HCEC 1CT (cell line): ENCODE measurements around the gene STK33.
A peak's percentile ranks its signal among the peaks of the same experiment; 100 is the strongest.

ENCODE experiments used
- DNase-seq: peaks from one replicate; pipeline ENCODE4 v3.0.0-alpha.2; 2017

Gene STK33

DNA sequence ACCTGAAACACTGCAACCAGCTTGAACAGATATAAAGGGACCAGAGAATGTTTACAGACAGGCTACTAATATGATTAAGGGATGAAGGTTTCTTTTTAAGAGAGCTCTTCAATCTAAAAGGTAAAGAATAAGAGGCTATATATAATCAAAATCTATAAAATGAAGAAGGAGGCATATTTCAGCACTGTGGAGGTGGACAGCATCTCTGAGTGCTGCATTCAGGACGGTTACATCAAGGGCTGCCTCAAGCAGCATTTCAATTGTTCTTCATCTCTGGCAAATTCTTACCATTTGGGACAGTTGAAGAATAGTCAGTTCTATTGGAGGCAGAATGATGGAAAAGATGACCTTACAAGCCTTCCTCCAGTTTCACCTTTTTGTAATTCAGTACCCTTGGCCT, 190.7 kb downstream of the STK33 start:
- DNase-seq = no peak

DNA sequence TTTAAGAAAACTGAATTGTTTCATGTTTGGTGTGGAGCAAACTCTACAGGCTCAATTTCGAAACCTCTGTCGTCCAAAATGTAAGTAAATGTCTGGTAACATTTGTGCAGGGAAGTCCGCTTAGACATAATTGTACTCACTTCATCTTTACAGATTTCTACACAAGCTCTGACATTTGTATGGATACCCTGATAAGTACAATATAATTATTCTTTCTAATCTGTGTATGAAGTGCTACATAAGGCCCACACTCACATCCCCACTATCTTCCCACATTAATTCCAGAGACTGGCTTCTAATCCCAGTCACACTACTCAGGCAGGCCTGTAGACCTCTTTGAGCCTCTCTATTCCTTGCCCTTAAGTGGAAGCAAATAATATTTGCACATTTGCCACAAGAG, 201.1 kb downstream of the STK33 start:
- DNase-seq = no peak

DNA sequence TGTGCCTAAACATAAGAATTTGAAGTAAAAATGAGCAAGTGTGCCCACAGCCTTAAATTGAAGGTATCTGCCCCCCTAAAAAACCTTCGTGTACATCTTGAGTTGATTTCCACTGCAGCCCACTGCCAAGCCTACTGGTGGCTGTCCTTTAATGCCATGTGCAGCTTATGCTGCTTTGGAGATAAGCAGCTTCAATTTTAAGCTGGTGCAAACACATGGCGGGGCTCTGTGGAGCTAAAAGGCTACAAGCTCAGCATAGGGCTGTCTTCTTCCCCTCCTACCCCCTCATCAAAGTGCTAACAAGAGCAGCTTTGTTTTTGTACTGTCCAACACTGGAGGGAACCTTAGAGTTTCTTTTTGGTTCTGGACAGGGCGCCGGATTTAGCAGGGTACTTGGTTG, 201.9 kb downstream of the STK33 start:
- no peak for DNase-seq

DNA sequence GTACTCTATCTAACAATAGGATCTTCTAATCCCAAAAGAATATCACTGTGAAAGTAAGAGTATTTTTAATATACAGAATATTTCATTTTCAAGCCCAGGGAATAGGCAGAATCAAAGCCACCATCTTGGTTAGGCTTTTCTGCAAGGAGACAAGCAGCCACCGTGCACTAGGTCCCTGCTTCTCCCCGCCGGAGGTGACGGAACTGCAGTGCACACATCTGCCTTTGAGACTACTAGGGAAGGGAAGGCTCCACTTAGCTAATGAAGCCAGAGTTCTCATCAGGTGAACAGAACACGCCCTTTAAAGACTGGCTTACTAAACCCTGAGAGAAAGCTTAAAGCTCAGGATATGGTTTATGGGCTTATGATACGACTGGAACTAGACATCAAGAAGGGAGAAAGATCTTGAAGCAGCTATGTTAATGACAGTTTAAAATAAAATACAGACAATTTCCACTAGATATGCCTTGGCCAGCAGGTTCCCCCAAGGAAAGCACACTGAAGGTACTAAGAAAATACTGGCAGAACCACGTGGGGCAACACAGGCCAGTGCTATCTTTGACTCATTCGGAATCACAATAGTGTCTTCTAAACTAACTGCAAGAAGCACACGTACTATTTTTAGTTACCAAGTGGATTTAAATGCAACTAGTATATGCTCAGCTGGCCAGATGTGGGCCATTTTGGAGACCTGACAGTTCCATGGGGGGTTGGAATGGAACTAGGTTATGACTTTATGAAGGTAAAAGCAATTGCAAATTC, 203.0 kb downstream of the STK33 start:
- no peak for DNase-seq

DNA sequence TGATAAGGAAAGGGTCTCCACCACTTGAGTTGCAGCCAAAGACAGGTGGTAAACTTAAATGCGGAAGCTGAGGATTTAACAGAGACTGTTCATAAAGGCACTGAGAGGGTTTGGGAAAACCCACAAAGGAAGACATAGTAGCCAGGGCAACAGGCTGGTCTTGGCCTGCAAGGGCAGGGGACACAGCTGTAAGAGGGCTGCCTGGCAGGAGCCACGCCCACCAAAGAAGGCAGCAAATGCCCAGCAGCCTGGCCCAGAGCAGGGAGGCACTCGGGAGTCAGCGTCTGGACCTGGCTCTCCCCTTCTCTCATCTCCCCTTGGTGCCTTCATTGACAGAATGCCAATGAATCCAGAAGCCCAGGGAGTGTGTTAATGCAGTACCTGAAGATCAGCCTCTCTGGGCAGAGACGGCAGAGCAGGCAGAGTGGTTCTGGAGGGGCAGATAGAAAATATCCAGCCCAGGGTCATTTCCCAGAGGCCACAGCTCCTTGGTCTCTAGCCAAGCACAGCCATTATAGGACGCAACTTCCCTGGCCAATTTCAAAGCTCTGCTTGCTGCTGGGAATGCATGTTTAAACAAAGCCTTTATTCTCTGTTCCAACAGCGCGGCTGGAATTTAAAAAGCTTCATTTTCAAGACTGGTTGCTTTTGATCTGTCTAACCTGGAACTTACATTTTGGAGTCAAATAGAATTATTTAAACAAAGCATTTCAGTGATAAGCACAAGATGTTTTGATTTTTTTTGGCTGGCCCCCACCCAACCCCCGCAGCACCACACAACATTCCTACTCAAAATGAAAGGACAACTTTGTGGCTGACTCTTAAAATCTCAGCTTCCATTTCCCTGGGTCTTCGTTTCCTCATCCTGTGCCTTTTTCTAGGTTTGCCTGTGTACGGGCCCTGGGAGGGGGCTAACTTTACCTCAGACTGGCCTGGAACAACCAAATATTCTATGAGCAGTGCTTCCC, 204.7 kb downstream of the STK33 start:
- DNase-seq = no peak

DNA sequence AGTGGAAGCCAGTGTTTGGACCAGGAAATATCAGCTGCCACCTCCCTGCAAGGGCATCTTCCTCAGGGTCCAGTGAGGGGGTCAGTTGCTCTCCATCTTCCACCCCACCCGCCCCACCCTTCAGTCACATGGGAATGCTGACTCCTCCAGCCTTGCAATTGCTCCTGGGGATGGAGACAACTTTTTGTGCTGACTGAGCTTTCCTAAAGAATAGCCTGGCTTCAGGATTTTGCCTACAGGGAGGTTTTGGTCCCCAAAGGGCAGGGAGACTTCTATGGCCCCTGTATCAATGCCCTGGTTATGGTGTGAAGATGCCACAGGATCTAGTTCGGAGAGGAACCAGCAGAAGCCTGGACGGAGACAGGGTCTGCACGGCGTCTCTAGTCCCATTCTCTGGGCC, 206.3 kb downstream of the STK33 start:
- no peak for DNase-seq

DNA sequence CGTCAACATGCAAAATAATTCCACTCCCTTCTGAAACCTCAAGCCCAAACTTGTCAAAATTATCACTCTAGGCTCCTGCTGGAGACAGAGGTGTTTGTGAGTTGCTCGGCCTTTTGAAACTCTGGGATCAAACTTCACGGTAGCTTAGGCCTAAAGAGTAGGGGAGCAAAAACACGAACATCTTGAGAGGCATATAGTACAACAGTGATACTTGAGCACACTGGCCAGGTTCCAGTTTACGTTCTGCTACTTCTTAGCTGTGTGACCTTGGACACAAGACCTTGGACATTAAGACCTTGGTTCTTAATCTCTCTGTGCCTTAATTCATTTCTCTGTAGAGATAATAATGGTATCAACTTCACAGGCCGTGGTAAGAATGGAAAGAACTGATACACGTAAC, 206.9 kb downstream of the STK33 start:
- no peak for DNase-seq

DNA sequence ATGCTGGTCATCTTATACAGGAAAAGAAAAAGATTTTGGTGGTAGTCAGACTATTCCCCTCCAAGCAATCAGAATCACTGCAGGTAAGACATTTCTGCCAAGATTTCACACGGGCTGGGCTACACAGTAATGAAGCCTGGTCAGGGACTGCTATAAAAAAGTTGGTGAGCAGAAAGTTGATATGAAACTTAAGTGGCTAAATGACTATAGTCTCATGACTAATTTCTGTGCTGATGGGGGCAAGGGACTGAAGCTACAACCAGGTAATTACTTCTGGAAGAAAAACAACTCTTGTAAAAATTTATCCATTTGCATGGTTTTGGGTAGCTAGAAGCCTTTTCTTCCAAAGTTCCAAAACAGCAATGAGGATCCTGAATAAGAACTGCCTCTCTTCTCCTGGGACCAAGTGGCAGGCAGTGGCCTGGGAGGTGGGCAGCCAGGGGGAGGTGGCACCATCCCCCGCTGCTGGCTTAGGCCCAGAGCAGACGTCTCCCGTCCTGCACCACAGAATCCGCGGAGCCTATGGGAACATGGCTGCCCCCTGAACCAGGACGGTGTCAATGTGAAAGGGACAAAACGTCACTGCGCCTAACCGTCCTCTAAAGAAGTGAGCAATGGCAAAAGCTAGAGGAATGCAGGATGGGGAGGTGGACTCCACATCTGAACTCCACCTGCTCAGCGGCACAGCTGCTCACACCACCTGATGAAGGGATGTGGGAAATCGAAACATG, 207.7 kb downstream of the STK33 start:
- no peak for DNase-seq

DNA sequence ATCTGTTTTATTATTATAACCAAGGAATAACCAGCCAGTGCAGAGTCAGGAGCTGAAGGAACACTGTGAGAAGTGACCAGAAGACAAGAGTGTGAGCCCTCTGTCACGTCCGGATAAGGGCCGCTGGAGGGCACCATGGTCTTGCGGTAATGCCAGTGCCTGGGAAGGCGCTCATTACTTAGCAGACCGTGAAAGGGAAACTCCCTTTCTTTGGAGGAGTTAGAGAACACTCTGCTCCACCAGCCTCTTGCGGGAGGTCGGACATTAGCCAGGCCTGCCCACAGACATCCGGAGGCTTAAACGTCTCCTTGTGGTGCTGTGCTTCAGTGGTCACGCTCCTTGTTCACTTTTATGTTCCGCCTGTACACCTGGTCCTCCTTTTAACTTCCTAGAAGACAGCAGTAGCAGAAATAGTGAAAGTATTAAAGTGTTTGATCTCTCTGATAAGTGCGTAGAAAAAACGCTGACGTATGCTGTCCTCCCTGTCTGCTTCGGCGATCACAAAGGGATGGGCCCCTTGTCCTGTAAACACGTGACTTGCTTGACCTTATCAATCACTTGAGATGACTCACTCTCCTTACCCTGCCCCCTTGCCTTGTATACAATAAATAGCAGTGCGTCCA, 209.7 kb downstream of the STK33 start:
- DNase-seq = no peak

DNA sequence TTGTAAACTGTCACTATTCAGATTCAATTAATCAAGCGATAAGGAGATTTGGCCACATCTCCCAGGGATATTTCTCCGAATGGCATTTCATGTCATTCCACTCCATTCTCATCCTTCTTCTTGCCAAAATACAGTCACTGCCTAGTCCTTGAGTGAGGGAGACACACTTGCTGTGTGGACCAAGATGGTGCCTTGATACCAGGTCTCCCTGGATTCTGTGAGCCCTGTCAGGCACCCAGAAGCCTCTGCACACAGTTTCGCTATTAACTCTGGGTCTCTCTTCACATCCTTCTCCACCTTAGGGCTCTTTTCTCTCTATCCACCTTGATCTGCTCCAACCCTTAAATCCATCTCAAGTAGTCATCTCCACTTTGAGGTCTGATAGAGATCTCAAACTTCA, 210.4 kb downstream of the STK33 start:
- no peak for DNase-seq

DNA sequence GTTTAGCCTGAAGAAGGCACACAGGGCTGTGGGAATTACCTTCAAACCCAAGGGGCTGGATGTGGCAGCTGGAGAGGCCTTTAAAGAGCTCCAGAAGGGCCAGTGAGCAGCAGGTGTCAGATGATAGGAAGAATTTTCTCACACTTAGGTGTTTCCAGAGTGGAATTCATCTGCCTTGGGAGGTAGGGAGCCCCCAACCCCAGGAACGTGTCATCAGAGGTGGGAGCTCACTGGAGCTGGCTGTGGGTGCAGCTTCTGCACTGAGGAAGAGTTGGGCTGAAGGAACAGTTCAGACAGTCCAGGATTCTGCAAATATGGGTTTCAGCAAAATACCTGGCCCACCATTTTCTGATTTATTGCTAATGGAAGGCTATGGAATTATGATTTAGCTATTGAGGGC, 210.8 kb downstream of the STK33 start:
- no peak for DNase-seq

DNA sequence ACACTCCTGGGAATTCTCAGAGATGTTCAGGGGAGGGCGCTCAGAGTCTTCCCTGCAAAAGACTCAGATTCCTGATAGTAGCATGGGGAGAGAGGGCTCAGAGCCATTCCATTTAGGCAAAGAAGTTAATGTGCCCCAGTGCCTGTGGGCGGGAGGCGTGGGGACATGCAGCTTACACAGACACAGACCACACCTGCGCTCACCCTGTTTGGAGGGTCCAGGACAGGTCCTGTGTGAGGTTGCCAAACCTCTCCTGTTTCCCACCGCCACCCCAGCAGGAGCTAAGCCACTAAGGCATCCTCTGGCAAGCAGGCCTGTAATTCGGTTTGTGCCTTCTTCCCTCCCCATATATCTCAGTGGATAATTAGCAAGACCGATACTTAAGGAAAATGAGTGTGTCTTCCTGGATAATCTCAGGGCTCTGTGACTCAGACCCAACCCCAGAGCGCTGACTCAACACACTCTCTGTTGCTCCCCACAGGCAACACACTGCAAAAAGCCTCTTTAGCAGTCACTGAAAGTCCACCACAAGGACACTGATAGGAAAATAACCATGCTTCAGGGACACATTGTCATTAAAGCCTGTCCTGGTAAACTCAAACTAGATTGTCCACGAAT, 211.5 kb downstream of the STK33 start:
- peak; percentile 26 for DNase-seq

DNA sequence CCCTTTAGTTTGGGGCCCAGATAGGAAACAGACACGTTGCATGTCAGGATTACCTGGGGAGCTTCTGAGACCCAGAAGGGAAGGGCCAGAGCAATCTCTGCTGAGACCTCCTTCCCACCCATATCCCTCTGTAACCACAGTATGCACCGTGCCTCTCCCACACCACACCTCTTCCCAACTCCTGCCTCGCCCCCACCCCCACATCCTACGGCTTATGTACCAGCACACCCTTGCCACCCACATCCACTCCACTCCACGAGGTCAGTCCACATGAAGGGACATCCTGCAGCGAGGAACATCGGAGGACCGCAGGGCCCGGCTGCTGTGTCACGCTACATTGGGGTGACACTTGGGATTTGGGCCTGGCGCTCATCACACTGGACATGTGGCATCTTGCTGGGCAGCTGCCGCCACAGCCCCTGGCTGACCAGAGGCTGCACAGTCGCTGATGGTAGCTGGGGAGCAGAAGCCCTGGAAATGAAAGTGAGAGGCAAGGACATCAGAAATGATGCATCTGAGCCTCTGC, 212.1 kb downstream of the STK33 start:
- no peak for DNase-seq

DNA sequence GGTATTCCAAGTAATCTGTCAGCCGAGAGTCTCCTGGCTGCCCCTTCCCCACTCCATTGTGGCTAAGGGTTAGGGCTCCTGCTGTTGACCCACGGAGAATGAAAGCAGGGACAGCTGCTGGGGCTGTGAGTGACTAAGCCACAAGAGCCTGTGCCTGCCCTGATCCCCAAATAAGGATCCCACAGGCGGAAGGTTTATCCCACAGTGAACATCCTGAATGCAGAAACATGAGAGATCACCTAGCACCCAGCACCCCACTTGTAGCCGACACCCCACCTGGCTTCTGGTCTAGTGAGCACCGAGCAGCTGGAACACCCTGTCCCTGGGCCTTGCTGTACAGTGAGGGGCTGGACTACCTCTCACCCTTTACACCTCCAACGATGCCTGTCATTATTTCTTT, 212.7 kb downstream of the STK33 start:
- no peak for DNase-seq

DNA sequence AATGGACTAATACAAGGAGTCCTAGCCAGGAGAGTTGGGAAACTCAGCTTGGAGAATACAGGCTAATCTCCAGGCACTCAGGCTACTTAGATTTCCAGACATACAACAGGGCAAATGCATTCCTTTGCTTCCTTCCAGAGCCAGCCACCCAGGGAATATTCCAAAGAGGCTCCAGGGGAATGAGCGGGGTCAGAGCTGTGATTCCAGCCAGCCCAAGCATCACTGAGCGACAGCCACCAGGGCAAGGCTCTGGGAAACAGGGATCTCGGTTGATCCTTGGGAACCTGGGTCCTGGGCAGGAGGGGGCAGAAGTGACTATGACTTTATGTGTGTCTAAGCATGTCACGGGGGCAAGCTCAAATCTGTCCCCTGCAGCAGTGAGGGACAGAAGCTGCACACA, 218.1 kb downstream of the STK33 start:
- DNase-seq = no peak

DNA sequence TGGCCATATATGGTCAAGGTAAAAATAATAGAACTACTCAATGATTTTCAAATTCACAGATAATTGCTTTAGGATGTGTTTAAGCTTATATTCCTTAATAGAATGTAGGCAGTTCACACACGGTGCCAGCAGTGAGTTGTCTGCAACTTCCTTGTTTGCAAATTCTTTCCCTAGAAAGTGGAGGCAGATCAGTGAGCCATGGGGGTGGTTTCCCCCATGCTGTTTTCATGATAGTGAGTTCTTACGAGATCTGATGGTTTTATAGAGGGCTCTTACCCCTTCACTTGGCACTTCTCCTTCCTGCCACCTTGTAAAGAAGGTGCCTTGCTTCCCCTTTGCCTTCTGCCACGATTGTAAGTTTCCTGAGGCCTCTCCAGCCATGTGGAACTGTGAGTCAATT, 218.6 kb downstream of the STK33 start:
- DNase-seq = no peak

DNA sequence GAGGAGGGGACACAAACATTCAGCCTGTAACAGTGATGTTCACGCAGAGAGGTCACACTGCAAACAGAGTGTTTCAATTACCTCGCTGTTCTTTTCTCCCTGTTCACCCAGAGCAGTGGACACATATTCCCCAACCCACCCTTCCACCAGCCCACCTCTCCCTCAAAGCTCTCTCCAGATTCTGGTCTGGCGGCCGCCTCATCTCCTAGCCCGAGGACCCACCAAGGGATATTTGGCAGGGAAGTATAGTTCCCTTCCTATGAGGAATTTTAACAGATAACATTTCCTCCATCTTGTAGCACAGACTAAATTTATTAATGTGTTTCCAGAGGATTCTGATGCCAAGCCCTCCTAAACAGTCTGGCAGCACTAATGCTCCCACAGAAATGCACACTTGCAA, 219.3 kb downstream of the STK33 start:
- DNase-seq = no peak

DNA sequence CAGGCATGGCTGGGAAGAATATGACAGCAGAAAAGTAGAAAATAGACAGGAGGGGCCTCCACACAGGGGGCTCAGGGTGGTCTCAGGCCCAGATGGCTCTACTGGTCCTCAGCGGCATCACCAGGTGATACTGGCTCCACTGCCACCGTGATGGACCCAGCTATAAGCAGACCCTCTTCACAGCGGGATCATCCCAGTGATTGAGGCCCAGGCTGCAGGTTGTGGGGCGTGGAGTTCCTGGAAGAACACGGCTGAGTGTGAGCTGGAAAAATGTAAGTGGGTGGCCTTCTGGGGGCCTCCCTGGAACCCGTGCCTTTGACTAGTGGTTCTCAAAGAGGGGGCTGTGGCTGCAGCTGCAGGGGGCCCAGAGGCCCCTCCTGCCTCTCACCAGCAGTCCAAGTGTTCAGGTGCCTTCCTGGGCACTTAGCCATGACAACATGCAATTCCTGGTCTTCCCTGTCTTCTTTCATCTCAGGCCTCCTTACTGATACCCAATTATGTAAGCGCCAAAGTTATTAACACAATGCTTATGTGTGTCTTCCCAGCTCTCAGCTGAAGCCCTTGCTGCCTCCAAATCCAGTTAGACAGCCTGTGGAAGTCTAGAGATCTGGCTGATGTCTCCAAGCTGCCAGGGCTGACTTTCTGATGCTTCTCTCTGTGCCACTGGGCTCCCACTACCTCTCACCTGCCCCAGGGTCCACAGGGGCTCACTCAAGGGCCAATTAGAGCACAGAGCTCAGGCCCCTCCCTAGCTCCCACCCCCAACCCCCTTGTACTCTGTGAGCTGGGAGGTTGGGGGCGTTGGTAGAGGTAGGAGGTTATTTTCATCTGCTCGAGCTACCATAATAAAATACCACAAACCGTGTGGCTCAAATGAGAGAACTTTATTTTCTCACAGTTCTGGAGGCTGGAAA, 220.3 kb downstream of the STK33 start:
- no peak for DNase-seq

DNA sequence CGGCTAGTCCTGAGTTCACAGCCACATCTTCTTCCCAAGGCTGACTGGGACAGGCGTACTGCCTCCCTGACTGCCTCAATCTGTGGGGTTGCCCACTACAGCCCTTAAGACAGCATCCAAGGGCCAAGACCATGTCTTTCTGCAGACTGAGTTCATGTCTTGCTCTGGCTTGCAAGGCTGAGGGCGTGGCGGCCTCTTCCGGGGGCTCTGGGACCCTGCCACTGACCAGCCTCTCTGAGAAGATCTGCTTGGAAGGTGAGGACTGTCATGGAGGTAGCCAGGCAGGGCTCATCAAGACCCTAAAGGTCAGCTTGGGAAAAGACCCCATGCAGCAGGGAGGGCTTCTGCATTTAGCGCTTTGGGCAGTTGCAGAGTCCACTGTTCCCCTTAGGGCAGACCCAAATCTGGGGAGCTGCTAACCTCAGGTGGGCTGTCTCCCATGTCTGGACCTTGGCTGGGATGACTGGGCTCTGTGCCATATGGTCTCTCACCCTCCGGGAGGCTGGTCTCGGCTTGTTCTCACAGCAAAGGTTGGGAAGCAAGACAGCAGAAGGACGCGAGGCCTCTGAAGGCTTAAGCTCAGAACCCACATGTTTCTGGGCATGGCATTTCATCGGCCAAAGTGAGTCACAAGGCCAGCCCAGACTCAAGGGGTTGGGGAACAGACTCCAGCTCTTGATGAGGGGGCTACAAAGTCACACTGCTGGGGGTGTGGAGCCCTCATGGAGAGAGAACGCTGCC, 221.2 kb downstream of the STK33 start:
- DNase-seq = no peak

DNA sequence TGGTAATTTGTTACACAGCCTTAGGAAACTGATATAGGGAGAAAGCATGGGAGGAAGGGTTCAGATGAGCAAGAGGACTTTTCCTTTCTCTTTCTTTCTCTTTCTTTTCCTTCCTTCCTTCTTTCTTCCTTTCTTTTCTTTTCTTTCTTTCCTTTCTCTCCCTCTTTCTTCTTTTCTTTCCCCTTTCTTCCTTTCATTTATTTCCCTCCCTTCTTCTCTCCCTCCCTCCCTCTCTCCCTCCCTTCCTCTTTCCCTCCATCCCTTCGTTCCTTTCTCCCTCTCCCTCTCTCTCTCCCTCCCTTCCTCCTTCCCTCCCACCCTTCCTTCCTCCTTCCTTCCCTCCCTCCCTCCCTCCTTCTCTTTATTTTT, 222.5 kb downstream of the STK33 start:
- no peak for DNase-seq
